Coronary artery (tissue), 2 donors: ENCODE measurements around the gene GRK1.
"Not testable (repeated sequence)": the region's sequence is repeated elsewhere in the genome, so short reads cannot be mapped to it uniquely, and the experiment has no call there.

Experiments
- DNase-seq: peaks from one replicate; pipeline ENCODE4 v3.0.0-alpha.2; 2017; ENCODE audit warnings: low spot score
- H3K27ac ChIP-seq, 2 donors: fragments of 200-600 bp; sonication (generic); one replicate each; pipeline ENCODE4 v1.5.1; 2016 to 2019
- H3K4me3 ChIP-seq: fragments of 200-600 bp; sonication (generic); 2 replicates; pipeline ENCODE4 v1.5.1; 2016; ENCODE audit warnings: mild to moderate bottlenecking, moderate library complexity
- CTCF ChIP-seq: fragments of 200-600 bp; sonication (generic); IDR thresholded peaks from one replicate; pipeline ENCODE4 v1.5.1; 2019; ENCODE audit warnings: antibody characterized with exemption

GRK1 gene

DNA sequence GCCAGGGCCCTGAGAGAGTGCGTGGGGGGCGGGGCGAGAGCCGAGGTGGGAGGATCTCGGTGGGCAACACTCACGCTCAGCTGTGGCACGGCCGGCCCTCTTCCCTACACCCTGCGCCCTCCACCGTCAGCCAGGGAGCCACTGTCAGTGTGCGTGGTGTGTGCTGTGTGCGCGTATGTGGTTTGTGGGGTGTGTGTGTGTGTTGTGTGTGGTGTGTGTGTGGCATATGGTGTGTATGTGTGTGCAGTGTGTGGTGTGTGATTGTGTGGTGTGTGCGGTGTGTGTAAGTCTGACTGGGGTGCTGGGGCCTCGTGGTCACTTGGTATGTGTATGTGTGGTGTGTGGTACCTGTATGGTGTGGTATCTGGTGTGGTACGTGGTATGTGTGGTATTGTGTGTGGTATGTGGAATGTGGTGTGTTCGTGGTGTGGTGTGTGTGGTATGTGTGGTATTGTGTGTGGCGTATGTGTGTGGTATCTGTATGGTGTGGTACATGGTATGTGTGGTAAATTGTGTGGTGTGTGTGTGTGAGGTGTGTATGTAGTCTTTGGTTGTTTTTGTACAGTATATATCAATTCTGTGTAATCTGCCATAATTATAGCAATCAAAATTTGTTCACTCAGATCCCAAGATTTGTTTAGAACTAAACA is 5.1 kb downstream of the GRK1 start:
- DNase-seq = peak; percentile 55
- Histone ChIP-seq H3K27ac (no peak overlapping the region), H3K4me3 (no peak overlapping the region)
- no peak for TF ChIP-seq CTCF

- DNase-seq = no peak
- no peak for TF ChIP-seq CTCF
- H3K27ac ChIP-seq = no peak overlapping the region
- no peak overlapping the region for H3K4me3 ChIP-seq
These were observed 55.9 kb downstream of the GRK1 start for GRCh38 chr13:113722921-113723320.

GRCh38 chr13:113723410-113724015 is 56.5 kb downstream of the GRK1 start:
- TF ChIP-seq CTCF = no peak
- DNase-seq = no peak
- H3K4me3 ChIP-seq = no peak overlapping the region
- H3K27ac ChIP-seq = no peak overlapping the region

DNA sequence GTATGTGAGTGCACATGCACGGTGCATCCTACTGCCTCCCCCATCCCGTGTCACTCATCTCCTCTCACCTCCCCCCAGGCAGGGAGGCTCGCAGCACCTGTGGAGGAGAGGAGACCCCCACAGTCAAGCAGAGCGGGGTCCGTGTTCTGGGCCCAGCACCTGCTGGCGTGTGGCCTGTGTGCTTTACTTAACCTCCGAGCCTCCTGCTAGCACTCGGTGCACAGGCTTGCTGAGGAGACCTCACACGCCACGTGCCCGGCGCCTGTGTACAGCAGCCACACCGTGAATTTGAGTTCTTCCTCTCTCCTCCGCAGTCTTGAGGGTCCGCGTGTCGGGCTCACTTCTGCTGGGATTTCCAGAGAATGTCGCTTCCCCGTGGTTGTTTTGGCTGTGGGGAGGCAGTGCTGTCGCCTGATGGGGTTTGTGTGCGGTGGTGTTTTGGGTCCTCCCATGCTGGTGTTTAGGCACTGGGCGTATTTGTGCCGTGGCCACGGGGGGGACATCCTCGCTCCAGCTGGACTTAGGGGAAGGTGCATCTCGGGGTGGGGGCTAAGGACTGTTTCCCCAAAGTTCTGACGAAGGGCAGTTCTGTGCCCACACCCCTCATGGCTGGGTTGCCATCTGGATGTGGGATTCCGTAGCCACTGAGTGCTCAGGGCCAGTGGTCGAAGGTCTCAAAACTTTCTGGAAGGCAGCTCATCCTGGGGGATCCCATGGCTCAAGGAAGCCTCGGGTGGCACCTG is 57.2 kb downstream of the GRK1 start:
- TF ChIP-seq CTCF = no peak
- no peak for DNase-seq
- Histone ChIP-seq H3K4me3 (peak overlapping the region; percentile 66), H3K27ac (no peak overlapping the region)

DNA sequence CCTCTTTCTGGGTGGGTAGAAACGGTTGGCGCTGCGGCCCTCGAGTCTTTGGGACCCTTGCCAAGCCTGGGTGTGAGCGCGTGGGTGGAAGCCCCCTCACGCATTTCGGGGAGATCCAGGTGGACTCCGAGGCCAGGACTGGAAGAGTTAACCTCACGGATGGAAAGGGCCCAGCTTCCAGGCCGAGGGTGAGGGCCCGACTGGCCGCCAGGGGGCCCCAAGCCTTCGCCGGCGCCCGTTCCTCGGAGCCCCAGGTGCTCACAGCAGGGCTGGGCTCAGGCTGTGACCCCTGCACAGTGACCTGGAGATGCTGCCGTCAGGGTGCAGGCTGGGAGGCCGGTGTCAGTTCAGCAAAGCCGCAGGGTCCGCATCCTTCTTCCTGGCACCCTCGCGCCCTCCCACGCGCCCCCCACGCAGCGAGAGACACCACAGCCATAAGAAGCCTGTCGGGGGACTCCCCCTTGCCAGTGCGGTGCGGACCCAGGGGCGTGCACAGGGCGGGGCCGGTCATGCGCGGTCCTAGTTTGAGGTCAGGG is 57.8 kb downstream of the GRK1 start:
- no peak for DNase-seq
- Histone ChIP-seq H3K4me3 (peak overlapping the region; percentile 66), H3K27ac (peak overlapping the region; percentile 50 to 52)
- peak; percentile 60 for TF ChIP-seq CTCF

GRCh38 chr13:113725329-113726105 is 58.5 kb downstream of the GRK1 start:
- H3K27ac ChIP-seq = peak overlapping the region in 1 of 2 donors; percentile 52
- not testable (repeated sequence) for DNase-seq
- peak overlapping the region; percentile 66 for H3K4me3 ChIP-seq

GRCh38 chr13:113726106-113726821 is 59.2 kb downstream of the GRK1 start:
- DNase-seq, H3K27ac ChIP-seq: not testable (repeated sequence)
- H3K4me3 ChIP-seq = peak overlapping the region; percentile 51
